Fibroblast of skin of right quadriceps (primary cell): Measurements from ENCODE around the gene CCNB3.
"Not testable (repeated sequence)": the region's sequence is repeated elsewhere in the genome, so short reads cannot be mapped to it uniquely, and the experiment has no call there.

Source experiments
- DNase-seq: peaks from one replicate; pipeline ENCODE4 v3.0.0-alpha.2; 2013

The CCNB3 gene

GRCh38 chrX:50204364-50204899 lies at the start of gene CCNB3:
Gene CCNB3 (plus strand): TSS chrX:50204765. CDS start chrX:50285164, 80,399 bp downstream.
- DNase-seq, result peak; percentile 75

GRCh38 chrX:50157545-50158135 lies 46.9 kb upstream of the CCNB3 start:
- peak; percentile 7 for DNase-seq

- DNase-seq, result no peak
These were observed 46.0 kb upstream of the CCNB3 start for GRCh38 chrX:50158593-50158992.

- DNase-seq, result no peak
These were observed 43.4 kb upstream of the CCNB3 start for GRCh38 chrX:50161127-50161526.

- DNase-seq, result no peak
These were observed 38.8 kb upstream of the CCNB3 start for GRCh38 chrX:50165727-50166126.

GRCh38 chrX:50167366-50167765 lies 37.2 kb upstream of the CCNB3 start:
- no peak for DNase-seq

- DNase-seq, result peak; percentile 21
These were observed 36.3 kb upstream of the CCNB3 start for GRCh38 chrX:50168241-50168687.

GRCh38 chrX:50169717-50170116 lies 34.8 kb upstream of the CCNB3 start:
- DNase-seq, result no peak

GRCh38 chrX:50180073-50180940 lies 24.3 kb upstream of the CCNB3 start:
- DNase-seq, result no peak

- DNase-seq, result no peak
These were observed 20.7 kb upstream of the CCNB3 start for GRCh38 chrX:50183891-50184290.

GRCh38 chrX:50188859-50189600 lies 15.5 kb upstream of the CCNB3 start:
- DNase-seq, result no peak

- no peak for DNase-seq
These were observed 6.2 kb upstream of the CCNB3 start for GRCh38 chrX:50198348-50198747.

GRCh38 chrX:50200907-50201306 lies 3.7 kb upstream of the CCNB3 start, which contains the start of gene AKAP4:
Gene AKAP4 (minus strand): TSS chrX:50201007. CDS start chrX:50200889, 118 bp downstream.
- DNase-seq, result no peak

- DNase-seq, result no peak
These were observed 2.0 kb upstream of the CCNB3 start for GRCh38 chrX:50202539-50202938.

- no peak for DNase-seq
These were observed 2.2 kb downstream of the CCNB3 start for GRCh38 chrX:50206753-50207152.

- DNase-seq, result peak; percentile 1
These were observed 6.9 kb downstream of the CCNB3 start for GRCh38 chrX:50211510-50211909.

GRCh38 chrX:50281253-50281652 lies 76.7 kb downstream of the CCNB3 start:
- DNase-seq, result no peak

GRCh38 chrX:50327235-50327634 lies 122.7 kb downstream of the CCNB3 start:
- no peak for DNase-seq

GRCh38 chrX:50332668-50333067 lies 128.1 kb downstream of the CCNB3 start:
- not testable (repeated sequence) for DNase-seq

- DNase-seq, result no peak
These were observed 128.7 kb downstream of the CCNB3 start for GRCh38 chrX:50333308-50333707.

- DNase-seq, result no peak
These were observed 139.4 kb downstream of the CCNB3 start for GRCh38 chrX:50343917-50344316.

- no peak for DNase-seq
These were observed 168.4 kb downstream of the CCNB3 start for GRCh38 chrX:50372966-50373365.
